Neural cell (in vitro differentiated cells): ENCODE measurements around the gene PLBD2.

ENCODE experiments used
- CTCF ChIP-seq: fragments of 450-650 bp; IDR thresholded peaks from 2 replicates; pipeline ENCODE4 v1.5.1; 2014; ENCODE audit warnings: antibody characterized with exemption, mild to moderate bottlenecking, moderate library complexity; ENCODE audit not compliant: poor library complexity, severe bottlenecking
- EP300 ChIP-seq: fragments of 450-650 bp; conservative IDR thresholded peaks from 2 replicates; pipeline ENCODE4 v1.6.1; 2014; ENCODE audit warnings: antibody characterized with exemption, mild to moderate bottlenecking, moderate library complexity; ENCODE audit not compliant: poor library complexity, severe bottlenecking
- POLR2AphosphoS5 ChIP-seq: IDR thresholded peaks from 2 replicates; pipeline ENCODE4 v1.6.1; 2012

- no peak for TF ChIP-seq POLR2AphosphoS5
- no peak for TF ChIP-seq EP300
- no peak for TF ChIP-seq CTCF
These were observed 13.4 kb downstream of the PLBD2 start for GRCh38 chr12:113371808-113372207.
